UCSD-AML1 (cell line): Measurements from ENCODE around the gene FFAR3.
A peak's percentile ranks its signal among the peaks of the same experiment; 100 is the strongest.

ENCODE experiments used
- DNase-seq: peaks from one replicate; lab custom pipeline; 2025; ENCODE audit not compliant: unreplicated experiment; lab: John Stamatoyannopoulos, UW

The FFAR3 gene

GRCh38 chr19:35329323-35329722, 28.9 kb upstream of the FFAR3 start:
- no peak for DNase-seq

GRCh38 chr19:35330475-35330874, 27.8 kb upstream of the FFAR3 start:
- DNase-seq: no peak

GRCh38 chr19:35331551-35332214, 26.6 kb upstream of the FFAR3 start:
- no peak for DNase-seq

- no peak for DNase-seq
These were observed 25.4 kb upstream of the FFAR3 start for GRCh38 chr19:35332817-35333216.

- DNase-seq: no peak
These were observed 24.0 kb upstream of the FFAR3 start for GRCh38 chr19:35334144-35334753.

GRCh38 chr19:35336166-35336955, 21.9 kb upstream of the FFAR3 start:
- no peak for DNase-seq

GRCh38 chr19:35337097-35337983, 20.9 kb upstream of the FFAR3 start:
- no peak for DNase-seq

- no peak for DNase-seq
These were observed 20.3 kb upstream of the FFAR3 start for GRCh38 chr19:35337984-35338296.

- no peak for DNase-seq
These were observed 17.8 kb upstream of the FFAR3 start for GRCh38 chr19:35340431-35340830.

GRCh38 chr19:35341006-35341405, 17.3 kb upstream of the FFAR3 start:
- DNase-seq: no peak

- DNase-seq: no peak
These were observed 16.6 kb upstream of the FFAR3 start for GRCh38 chr19:35341565-35342225.

- DNase-seq: no peak
These were observed 15.8 kb upstream of the FFAR3 start for GRCh38 chr19:35342430-35342829.

- no peak for DNase-seq
These were observed 13.7 kb upstream of the FFAR3 start for GRCh38 chr19:35344511-35345031.

- no peak for DNase-seq
These were observed 12.6 kb upstream of the FFAR3 start for GRCh38 chr19:35345671-35346111.

- peak; percentile 52 for DNase-seq
These were observed 11.8 kb upstream of the FFAR3 start for GRCh38 chr19:35346193-35347052.

- peak; percentile 45 for DNase-seq
These were observed 10.9 kb upstream of the FFAR3 start, which contains the start of gene FFAR1 for GRCh38 chr19:35347171-35347929. TSS of gene FFAR1 (plus strand) at chr19:35347902. CDS start at chr19:35351552, 3,650 bp downstream.

GRCh38 chr19:35347930-35348298, 10.3 kb upstream of the FFAR3 start:
- DNase-seq: no peak

- no peak for DNase-seq
These were observed 9.2 kb upstream of the FFAR3 start for GRCh38 chr19:35348911-35349611.
